ENCODE results near the gene JDP2.

DNA sequence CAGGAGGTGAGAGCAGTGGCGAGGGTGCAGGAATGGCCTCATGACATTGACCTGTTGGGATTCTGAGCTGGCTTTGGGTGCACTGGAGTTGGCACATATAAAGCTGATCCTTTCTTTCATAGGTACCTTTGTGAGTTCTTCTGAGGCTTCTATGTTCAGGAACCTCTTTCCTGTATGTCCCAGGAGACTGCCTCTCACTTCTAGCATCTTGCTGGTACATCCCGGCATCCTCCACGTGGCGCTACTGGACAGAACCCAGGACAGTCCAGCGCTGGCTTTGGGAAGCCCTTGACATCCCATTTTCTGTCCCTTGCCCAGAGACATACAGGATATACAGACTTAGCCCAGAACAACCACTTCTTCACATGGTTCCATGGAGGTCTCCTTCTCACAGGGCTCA, 50.1 kb downstream of the JDP2 start:
- TF ChIP-seq, protein P1, sequence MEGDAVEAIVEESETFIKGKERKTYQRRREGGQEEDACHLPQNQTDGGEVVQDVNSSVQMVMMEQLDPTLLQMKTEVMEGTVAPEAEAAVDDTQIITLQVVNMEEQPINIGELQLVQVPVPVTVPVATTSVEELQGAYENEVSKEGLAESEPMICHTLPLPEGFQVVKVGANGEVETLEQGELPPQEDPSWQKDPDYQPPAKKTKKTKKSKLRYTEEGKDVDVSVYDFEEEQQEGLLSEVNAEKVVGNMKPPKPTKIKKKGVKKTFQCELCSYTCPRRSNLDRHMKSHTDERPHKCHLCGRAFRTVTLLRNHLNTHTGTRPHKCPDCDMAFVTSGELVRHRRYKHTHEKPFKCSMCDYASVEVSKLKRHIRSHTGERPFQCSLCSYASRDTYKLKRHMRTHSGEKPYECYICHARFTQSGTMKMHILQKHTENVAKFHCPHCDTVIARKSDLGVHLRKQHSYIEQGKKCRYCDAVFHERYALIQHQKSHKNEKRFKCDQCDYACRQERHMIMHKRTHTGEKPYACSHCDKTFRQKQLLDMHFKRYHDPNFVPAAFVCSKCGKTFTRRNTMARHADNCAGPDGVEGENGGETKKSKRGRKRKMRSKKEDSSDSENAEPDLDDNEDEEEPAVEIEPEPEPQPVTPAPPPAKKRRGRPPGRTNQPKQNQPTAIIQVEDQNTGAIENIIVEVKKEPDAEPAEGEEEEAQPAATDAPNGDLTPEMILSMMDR (IDR thresholded peaks at IDR 0.05; ENCODE audit: insufficient read depth, low read length, poor library complexity, severe bottlenecking): no peak
- TF ChIP-seq EZH2phosphoT487 (conservative IDR thresholded peaks at IDR 0.05; ENCODE audit: low read length): no peak

All from SU-DHL-6 (cell line).